Esophagus squamous epithelium (tissue), 4 donors: ENCODE data around the gene UGT1A9.

Source experiments
- CTCF ChIP-seq, 6 experiments: fragments of 450-650 bp in 4 of 6; fragments of 200-600 bp in 2 of 6; sonication (generic) in 2 of 6; IDR thresholded peaks; one replicate each; pipeline ENCODE4 v1.5.1; 2016 to 2019; ENCODE audit warnings: antibody characterized with exemption in 6 of 6, mild to moderate bottlenecking in 4 of 6, moderate library complexity in 4 of 6
- POLR2A ChIP-seq, 4 donors: fragments of 450-650 bp; IDR thresholded peaks; one replicate each; pipeline ENCODE4 v1.6.1; 2017; ENCODE audit warnings: antibody characterized with exemption in 4 of 4, mild to moderate bottlenecking in 4 of 4, moderate library complexity in 3 of 4

GRCh38 chr2:233680361-233681045, 8.8 kb downstream of the UGT1A9 start:
- TF ChIP-seq CTCF (IDR thresholded peaks at IDR 0.05) (no peak), POLR2A (IDR thresholded peaks at IDR 0.05) (no peak)
